Activated gamma-delta T cell (primary cell): ENCODE results near the gene FTMT.
"Not testable (repeated sequence)": the region's sequence is repeated elsewhere in the genome, so short reads cannot be mapped to it uniquely, and the experiment has no call there.

Source experiments
- DNase-seq: peaks from one replicate; lab custom pipeline; 2025; lab: John Stamatoyannopoulos, UW
- total RNA-seq, 2 donors: gene quantifications; one replicate each; lab custom pipeline; 2026; lab: John Stamatoyannopoulos, UW

Gene FTMT
- total RNA-seq, result 0 reads per million in 2 donors

DNA sequence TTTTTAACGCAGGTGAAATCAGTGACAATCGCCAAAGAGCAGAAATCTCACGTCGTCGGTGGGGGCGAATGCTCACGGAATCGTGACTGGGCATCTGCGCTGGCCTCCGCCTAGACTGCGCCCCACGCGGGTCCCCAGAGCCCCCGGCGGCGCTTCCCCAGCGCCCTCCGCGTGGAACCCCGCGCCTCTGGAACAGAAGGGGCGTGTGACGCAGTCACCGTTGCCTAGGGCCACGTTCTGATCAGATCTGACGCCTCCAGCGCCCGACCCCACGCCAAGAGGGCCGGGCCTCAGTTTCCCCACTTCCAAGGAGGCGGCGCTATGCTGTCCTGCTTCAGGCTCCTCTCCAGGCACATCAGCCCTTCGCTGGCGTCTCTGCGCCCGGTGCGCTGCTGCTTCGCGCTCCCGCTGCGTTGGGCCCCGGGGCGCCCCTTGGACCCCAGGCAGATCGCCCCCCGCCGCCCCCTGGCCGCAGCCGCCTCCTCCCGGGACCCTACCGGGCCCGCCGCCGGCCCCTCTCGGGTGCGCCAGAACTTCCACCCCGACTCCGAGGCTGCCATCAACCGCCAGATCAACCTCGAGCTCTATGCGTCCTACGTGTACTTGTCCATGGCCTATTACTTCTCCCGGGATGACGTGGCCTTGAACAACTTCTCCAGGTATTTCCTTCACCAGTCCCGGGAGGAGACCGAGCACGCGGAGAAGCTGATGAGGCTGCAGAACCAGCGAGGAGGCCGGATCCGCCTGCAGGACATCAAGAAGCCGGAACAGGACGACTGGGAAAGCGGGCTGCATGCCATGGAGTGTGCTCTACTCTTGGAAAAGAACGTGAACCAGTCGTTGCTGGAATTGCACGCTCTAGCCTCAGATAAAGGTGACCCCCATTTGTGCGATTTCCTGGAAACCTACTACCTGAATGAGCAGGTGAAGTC, at the start of gene FTMT:
Gene FTMT, plus strand, starts transcription at position 240 of the 932 bp plus-strand sequence. Its CDS starts 82 bp downstream, at position 322.
- DNase-seq, result peak; percentile 6

DNA sequence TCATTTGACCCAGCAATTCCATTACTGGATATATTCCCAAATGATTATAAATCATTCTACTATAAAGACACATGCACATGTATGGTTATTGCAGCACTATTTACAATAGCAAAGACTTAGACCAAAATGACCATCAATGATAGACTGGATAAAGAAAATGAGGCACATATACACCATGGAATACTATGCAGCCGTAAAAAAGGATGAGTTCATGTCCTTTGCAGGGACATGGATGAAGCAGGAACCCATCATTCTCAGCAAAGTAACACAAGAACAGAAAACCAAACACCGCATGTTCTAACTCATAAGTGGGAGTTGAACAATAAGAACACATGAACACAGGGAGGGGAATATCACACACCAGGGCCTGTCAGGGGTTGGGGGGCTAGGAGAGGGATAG, 46.4 kb upstream of the FTMT start:
- not testable (repeated sequence) for DNase-seq

DNA sequence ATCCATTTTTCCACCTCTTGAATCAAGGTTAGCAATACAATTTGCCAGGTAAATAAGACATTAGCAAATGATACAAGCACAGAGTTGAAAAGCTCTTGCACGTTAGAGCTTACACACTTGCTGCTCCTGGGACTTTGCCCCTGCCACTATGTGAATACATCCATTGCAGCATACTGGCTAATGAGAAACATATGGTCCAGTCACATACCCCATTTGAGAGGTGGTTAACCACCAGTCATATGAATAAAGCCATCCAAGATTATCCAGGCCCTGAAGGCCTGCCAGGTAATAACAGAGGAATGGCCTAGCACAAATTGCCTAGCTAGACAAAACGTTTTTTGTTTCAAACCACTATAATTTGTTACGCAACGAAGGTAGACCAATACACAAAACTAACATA, 45.8 kb upstream of the FTMT start:
- no peak for DNase-seq

DNA sequence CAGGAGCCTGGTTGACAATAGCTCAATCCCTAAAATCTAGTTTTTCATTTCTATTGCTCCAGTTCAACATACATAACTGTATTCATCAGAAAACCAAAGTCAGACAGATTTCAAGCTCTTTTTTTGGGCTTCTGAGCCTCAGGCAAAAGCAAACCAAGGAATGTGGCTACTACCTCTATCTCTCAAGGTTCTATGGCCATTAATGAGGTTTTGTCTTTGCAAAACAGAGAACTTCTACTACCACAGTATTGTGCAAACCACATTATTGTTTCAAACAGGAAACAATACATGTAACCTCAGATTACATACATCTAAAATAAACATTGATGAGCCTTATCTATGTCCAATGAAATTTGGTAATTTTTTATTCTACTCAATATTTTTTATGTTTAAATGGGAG, 35.5 kb upstream of the FTMT start:
- DNase-seq, result no peak

DNA sequence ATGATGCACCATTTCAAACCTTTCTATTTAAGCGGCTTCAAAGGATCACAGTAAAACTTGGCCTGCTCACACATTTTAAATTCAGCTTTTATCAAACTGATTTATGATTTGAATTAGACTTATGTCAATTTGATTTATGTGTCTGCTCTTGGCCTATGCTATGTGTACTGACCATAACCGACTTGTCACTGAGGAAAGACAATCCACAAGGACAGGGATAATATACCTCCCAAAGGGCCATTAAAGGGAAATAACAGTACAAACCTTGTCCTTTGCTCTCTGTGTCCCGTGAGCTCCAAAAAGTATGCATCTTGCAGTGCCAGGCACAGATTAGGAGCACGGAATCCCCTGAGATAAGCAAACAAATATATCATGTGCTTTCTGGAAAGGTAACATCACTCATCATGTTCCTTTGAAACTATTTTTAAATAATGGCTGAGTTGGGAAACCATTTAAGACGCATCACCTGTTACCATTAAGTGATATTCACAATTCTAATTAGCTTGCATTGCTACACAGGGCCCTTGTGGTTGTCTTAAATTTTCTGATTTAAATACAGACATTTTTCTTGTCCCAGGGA, 31.9 kb upstream of the FTMT start:
- DNase-seq, result no peak

DNA sequence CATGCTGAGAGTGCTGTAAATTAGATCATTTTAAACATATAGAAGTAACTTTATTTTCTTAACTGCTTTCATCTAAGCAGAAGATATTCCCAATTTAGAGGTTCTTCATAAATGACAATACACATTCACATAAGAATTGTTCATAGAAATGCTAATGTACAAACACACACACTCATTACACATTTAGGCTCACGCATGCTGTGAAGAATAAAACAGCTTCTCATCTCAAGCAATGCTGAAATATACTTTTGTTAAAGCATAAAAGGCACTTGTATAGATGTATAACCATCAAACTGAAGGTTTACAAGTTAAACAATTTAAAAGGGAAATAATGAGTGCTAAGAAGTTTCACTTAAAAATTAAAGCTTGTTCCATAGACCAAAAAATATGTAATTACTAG, 18.1 kb upstream of the FTMT start:
- DNase-seq, result no peak

DNA sequence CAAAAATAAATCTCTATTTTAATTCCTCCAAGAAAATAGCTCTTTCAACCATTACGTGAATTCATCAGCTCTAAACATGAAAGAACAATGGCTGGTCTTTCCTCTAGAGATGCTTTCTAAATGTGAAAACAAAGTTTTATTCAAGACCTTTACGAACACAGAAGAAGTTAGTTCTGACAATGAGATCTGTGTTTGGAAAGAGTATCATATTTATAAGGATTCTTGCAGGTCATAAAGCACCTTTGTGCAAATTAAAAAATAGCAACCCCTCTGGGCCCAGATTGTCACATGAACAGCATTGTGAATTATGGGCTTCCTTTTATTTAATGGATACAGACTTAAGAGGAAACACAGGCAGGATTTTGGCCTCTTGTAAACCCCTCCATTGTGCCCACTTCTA, 17.7 kb upstream of the FTMT start:
- DNase-seq, result no peak

DNA sequence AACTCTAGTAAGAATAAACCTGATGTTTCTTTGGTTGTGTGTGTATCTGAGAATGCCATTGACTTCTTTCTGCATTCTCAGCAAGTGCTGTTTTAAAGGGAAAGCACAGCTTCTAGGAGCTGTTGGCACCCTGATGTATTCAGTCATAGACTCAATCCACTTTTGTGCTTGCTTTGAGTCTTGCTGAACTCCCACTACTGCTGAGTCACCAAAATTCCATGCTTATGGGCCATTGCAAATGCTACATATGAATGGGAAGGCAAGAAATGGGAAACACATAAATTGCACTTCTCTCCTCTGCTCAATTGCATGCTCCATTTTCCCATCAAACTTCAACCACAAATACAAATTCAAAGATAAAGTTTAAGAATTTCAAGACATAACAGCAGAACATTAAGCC, 9.8 kb upstream of the FTMT start:
- no peak for DNase-seq

DNA sequence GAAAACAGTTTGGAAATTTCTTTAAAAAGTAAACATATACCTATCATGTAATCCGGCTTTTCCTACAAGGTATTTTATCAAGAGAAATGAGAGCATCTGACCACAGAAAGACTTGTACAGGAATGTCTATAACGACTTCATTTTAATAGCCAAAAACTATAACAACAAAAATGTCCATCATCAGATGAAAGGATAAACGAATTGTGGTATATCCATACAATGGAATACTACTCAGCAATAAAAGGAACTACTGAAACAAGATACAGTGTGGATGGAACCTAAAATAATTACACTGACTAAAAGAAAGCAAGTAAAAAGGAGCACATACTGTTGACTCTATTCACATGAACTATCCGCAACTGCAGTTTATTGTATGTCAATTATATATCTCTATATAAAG, 1.4 kb upstream of the FTMT start:
- DNase-seq, result no peak

DNA sequence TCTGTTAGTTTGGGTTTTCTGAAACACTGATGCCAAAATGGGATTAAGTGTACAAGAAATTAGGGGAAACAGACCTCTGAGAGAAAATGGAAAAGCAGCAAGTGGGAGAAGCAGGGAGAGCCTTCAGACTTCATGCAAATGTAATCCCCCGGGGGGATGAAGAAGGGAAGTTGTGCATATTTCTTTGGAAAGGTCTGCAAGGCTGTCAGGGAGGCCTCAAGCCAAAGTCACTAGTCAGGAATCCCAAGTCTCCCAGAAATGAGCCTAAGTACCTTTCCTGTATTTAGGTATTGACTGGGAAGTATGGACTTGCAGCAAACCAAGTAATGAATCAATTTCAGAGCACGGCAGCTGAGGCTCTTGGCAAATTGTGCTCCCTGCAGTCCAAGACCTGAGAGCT, 2.2 kb downstream of the FTMT start:
- no peak for DNase-seq

DNA sequence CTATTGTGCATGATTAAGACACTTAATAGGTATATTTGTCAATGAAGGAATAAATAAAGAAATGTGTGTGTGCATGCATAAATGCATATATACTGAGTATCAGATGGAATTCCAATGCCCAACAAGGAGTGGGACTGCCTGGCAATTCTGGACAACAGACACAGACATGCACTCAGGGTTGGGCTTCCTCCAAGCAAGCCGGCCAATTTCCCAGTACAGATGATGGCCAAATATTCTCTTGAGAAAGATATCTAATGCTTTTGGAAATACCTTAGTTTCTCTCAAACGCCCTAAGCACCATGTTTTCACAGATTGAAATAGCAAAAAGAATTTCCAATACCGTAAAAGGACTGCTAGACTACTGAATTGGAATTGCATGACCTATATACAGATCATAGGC, 11.1 kb downstream of the FTMT start:
- DNase-seq, result no peak

DNA sequence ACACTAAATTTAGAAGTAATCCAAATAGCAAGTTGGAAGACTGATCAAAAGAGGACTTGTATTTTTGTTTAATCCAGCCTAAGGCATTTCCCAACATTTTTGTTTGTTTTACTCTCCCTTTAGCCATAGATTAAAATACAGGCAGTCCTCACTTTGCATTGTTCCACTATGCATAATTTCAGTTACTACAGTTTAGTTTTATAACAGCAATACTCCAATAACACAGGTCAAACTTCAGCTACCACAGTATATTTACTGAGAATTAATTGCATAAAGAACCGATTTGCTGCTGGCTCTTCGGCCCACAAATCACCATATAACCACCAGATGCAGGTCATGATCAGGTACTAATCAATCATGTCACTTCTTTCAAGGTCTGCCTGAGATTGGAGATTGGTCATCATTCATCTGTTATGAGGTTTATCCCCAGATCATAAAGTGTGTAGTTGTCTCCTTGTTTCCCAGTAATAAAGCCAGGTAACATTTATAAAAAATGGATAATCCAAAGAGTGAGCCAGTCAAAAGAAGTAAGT, 12.1 kb downstream of the FTMT start:
- no peak for DNase-seq

DNA sequence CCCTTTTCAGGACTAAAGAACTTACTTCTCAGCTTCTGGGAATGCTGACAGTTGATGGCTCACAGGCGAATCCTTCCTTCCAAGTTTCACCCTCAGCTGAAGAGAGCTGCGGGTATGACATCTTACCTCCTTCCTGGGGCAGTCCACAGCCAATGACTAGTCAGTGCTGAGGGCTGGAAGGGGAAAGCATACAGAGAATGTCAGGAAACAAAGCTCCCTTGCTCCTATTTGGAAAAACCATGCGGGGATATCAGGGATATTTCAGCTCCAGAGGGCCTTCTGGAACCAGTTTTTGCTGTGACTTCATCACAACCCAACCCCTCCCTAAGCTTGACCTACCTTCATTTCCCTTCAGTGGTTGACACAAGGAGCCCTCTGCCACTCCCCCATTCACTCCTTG, 15.7 kb downstream of the FTMT start:
- no peak for DNase-seq

DNA sequence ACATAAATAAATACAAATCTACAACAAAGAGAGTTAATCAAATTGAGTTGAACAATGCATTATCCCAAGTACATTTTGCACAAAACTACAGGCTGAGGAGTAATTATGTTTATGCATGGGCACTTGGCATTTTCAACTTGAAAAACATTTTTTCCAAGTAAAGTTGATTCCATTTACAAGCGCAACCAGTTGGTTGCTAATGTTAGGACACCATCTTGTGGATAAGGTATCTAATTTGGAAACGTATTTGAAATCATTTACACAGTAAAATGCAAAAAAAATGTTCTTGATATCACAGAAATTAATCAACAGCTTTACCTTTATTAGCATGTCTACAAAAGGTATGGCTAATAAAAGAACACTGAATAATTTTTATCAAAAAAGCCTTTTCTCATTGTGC, 18.8 kb downstream of the FTMT start:
- no peak for DNase-seq

DNA sequence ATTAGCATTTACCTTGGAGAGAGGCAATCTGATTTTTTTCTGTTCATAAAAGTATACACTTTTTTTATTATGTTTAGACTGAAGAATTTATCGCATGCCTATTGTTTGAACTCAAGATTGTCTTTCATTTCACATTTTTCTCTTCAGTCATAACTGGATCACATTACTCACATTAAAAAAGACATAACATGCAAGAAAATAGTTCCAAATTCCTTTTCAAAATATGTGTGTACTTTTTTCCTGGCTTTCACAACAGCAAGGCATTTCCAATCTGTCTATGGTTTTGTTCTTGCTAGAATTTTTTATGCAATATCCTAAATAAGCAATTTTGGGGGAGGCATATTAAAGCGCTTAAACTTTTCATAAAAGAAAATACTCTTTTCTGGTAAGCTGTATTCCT, 21.2 kb downstream of the FTMT start:
- DNase-seq, result no peak

DNA sequence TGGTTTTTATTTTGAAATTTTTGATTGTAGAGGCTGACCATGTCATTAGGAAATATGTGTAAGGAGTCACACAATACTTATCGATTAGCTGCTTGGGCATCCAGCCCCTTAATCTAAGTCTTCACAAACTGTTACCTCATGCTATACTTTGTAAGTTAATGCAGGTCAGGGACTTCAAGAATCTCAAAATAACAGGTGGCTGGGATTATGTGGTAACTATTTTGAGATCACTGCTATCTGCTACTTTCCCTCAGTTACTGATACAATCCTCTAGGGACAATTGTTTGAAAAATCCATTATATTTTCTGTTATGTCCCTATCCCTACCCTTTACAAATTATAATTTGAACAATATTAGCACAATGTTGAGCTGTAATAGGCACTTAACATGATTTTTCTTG, 21.7 kb downstream of the FTMT start:
- no peak for DNase-seq

DNA sequence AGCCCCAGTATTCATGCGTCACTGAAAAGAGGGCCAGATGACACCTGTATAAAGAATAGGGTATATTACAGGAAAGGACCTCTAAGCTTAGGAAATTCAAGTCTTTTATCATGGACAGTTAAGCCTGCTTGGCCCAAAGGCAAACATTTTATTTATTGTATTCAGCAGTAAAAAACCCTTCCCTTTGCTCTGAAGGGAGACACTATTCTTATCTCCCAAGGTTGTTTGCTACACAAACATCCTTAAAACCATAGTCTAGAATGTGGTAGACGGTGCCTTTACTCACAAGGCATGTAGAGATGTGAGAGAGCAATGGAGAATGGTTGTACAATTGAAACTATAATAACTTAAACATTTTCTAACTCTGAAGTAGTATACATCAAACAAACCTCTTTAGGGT, 33.9 kb downstream of the FTMT start:
- DNase-seq, result no peak

DNA sequence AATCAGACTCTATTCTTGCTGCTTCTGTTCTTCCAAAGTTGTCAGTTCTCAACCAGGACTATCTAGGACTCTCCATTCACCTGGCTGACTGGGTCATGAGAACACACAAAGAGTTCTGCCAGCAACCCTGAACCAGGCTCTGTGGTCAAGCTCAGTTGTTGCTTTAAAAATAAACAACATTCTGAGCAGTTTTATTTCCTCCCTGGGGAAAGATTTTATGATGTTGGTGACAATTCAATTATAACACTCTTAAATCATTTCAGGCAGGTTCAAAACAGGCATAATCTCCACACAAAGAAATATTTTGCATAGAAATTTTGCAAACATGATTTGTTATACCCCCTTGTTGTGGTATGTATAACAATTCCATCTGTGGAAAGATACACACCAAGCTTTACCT, 36.0 kb downstream of the FTMT start:
- DNase-seq, result no peak

DNA sequence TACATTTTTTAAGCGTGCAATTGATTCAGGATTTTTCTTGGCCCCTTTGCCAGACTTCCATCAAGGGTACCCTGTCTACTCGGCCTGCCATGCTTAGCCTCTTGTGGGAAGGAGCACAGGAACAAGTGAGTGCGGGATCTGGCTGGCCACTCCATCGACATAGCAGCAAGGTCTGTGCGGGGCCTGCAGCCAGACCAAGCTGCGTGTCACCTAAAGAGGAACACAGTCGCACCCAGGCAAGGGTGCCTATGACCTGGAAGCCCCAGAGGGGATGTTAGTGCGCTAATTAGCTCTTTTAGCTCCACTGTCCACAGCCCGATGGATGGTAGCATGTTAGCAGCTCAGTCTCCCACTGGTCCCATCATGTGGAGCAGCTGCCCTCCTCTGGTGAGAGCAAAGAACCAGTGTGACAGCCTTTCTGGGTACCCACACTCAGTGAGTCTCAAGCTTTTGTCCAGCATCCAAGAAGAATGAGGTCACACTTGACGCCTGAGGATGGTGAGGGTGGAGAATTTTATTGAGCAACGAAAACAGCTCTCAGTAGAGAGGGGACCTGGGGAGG, 38.7 kb downstream of the FTMT start:
- DNase-seq, result no peak

DNA sequence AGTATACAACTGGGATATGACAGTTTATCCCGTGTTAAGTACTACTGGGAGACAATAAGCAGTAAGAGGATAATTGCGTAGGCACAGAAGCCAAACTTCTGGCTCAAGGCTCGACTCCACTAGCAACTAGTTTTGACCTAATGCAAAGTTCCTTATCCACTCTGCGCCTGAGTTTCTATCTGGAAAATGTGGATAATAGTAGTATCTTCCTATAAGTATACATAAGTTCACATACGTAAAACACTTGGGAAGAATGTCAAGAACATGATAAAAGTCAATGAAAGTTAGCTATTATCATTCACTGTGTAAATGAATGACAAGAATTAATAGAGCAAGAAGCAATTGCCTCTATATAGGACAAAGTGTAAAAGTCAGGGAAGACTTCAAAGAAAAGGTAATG, 45.7 kb downstream of the FTMT start:
- DNase-seq, result no peak

DNA sequence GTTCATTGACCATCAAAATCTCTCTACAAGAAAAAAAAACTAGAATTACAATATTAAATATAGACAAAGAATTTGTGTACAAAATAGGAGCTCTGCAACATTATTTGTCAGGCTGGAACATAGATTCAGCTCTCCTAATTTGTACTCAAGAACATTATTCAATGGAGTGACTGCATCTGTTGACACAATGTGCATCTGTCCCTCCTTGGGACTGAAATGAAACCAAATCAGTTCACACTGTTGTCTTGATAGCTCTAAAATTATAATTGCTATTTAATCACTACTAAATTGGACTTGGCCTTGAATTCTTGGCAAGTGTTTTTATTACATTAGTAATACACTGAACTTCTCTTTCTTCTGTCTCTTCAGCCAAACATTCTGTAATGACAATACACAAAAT, 47.7 kb downstream of the FTMT start:
- no peak for DNase-seq
